B cell (primary cell): ENCODE measurements around the gene EGFL6.

Source experiments
- CTCF ChIP-seq: fragments of 200-600 bp; IDR thresholded peaks from one replicate; pipeline ENCODE4 v1.8.0; 2022; ENCODE audit warnings: antibody characterized with exemption, mild to moderate bottlenecking
- EZH2 ChIP-seq: IDR thresholded peaks from 2 replicates; pipeline ENCODE4 v1.6.1; 2012; ENCODE audit warnings: borderline replicate concordance, low read depth, mild to moderate bottlenecking, moderate library complexity, low read length; ENCODE audit not compliant: insufficient read depth, poor library complexity, severe bottlenecking

- TF ChIP-seq CTCF (no peak), EZH2 (no peak)
These were observed 53.1 kb downstream of the EGFL6 start for GRCh38 chrX:13622401-13622964.
